ENCODE results near the gene CSNK1D. TPM values are rescaled to one million over a fixed set of nuclear protein-coding genes. Genes with fewer than 3 reads are reported as not detected.
"Not testable (repeated sequence)": the region's sequence is repeated elsewhere in the genome, so short reads cannot be mapped to it uniquely, and the experiment has no call there.

The CSNK1D gene
- total RNA-seq, 2 donors from 2014 or later, result 140 to 142 TPM

DNA sequence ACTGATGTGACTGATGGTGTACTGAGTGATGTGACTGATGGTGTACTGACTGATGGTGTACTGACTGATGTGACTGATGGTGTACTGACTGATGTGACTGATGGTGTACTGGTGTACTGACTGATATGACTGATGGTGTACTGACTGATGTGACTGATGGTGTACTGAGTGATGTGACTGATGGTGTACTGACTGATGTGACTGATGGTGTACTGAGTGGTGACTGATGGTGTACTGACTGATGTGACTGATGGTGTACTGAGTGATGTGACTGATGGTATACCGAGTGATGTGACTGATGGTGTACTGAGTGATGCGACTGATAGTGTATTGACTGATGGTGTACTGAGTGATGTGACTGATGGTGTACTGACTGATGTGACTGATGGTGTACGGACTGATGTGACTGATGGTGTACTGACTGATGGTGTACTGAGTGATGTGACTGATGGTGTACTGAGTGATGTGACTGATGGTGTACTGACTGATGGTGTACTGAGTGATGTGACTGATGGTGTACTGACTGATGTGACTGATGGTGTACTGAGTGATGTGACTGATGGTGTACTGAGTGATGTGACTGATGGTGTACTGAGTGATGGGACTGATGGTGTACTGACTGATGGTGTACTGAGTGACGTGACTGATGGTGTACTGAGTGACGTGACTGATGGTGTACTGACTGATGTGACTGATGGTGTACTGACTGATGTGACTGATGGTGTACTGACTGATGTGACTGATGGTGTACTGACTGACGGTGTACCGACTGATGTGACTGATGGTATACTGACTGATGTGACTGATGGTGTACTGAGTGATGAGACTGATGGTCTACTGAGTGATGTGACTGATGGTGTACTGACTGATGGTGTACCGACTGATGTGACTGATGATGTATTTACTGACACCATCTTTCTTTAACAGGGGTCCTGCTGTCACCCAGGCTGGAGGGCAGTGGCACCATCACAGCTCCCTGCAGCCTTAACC is 13.2 kb downstream of the CSNK1D start:
- not testable (repeated sequence) for H3K9me3 Mint-ChIP-seq; H3K27me3 Mint-ChIP-seq; H3K4me3 Mint-ChIP-seq; ATAC-seq (replicated peaks)
- peak overlapping the region; percentile 40 for H3K27ac Mint-ChIP-seq
- H3K4me1 Mint-ChIP-seq, result peaks cover 16% of the 10 kb centered on the region
- H3K36me3 Mint-ChIP-seq (ENCODE audit: low read depth), result peaks cover 100% of the 10 kb centered on the region

DNA sequence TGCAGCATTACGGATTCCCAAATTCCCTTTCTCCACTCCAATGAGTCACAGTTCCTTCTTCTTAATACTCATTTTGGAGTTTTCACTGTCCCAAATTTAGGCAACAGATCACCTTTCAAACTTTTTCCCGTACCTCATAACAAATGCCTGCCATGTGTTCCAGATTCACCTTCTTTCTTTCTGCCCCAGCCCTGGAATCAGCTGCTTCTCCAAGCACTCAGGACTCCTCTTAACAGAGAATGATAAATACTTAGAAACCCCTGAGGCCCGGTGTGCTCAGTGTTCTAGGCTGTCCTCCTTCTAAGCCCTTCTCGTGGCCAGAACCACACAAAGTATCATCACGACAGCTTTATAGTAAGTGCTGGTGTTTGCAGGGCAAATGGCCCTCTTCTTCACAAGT is 14.9 kb downstream of the CSNK1D start:
- ATAC-seq (replicated peaks), result no peak
- Mint-ChIP-seq H3K27me3 (no peaks in the 10 kb centered on the region), H3K36me3 (ENCODE audit: low read depth) (peaks cover 86% of the 10 kb centered on the region), H3K4me1 (peaks cover 16% of the 10 kb centered on the region), H3K4me3 (no peak overlapping the region), H3K9me3 (no peaks in the 10 kb centered on the region), H3K27ac (peak overlapping the region; percentile 40)

GRCh38 chr17:82257473-82257872 is 16.0 kb downstream of the CSNK1D start:
- peaks cover 16% of the 10 kb centered on the region for H3K4me1 Mint-ChIP-seq
- H3K36me3 Mint-ChIP-seq (ENCODE audit: low read depth), result peaks cover 85% of the 10 kb centered on the region
- H3K27me3 Mint-ChIP-seq, result no peaks in the 10 kb centered on the region
- H3K4me3 Mint-ChIP-seq, result peak overlapping the region; percentile 31
- no peaks in the 10 kb centered on the region for H3K9me3 Mint-ChIP-seq
- ATAC-seq (replicated peaks), result peak; percentile 99
- H3K27ac Mint-ChIP-seq, result peak overlapping the region; percentile 91

GRCh38 chr17:82256242-82256885 is 17.1 kb downstream of the CSNK1D start:
- Mint-ChIP-seq H3K27ac (peak overlapping the region; percentile 16), H3K4me3 (no peak overlapping the region), H3K9me3 (no peaks in the 10 kb centered on the region), H3K36me3 (ENCODE audit: low read depth) (peaks cover 85% of the 10 kb centered on the region), H3K4me1 (peaks cover 12% of the 10 kb centered on the region), H3K27me3 (no peaks in the 10 kb centered on the region)
- no peak for ATAC-seq (replicated peaks)

GRCh38 chr17:82255402-82255972 is 18.0 kb downstream of the CSNK1D start:
- H3K36me3 Mint-ChIP-seq (ENCODE audit: low read depth), result peaks cover 85% of the 10 kb centered on the region
- ATAC-seq (replicated peaks), result no peak
- peaks cover 12% of the 10 kb centered on the region for H3K4me1 Mint-ChIP-seq
- no peaks in the 10 kb centered on the region for H3K27me3 Mint-ChIP-seq
- H3K9me3 Mint-ChIP-seq, result no peaks in the 10 kb centered on the region
- H3K27ac Mint-ChIP-seq, result peak overlapping the region; percentile 16
- H3K4me3 Mint-ChIP-seq, result no peak overlapping the region

- H3K36me3 Mint-ChIP-seq (ENCODE audit: low read depth), result peaks cover 83% of the 10 kb centered on the region
- not testable (repeated sequence) for H3K4me3 Mint-ChIP-seq; H3K4me1 Mint-ChIP-seq; H3K27me3 Mint-ChIP-seq; ATAC-seq (replicated peaks); H3K9me3 Mint-ChIP-seq; H3K27ac Mint-ChIP-seq
These were observed 18.8 kb downstream of the CSNK1D start for GRCh38 chr17:82254746-82255145.

- not testable (repeated sequence) for H3K9me3 Mint-ChIP-seq; H3K4me3 Mint-ChIP-seq; H3K27me3 Mint-ChIP-seq; ATAC-seq (replicated peaks); H3K4me1 Mint-ChIP-seq; H3K27ac Mint-ChIP-seq
- peaks cover 81% of the 10 kb centered on the region for H3K36me3 Mint-ChIP-seq (ENCODE audit: low read depth)
These were observed 19.4 kb downstream of the CSNK1D start for GRCh38 chr17:82254096-82254495.

- peaks cover 81% of the 10 kb centered on the region for H3K36me3 Mint-ChIP-seq (ENCODE audit: low read depth)
- H3K9me3 Mint-ChIP-seq, result no peaks in the 10 kb centered on the region
- no peak overlapping the region for H3K4me3 Mint-ChIP-seq
- H3K4me1 Mint-ChIP-seq, result peaks cover 8% of the 10 kb centered on the region
- H3K27me3 Mint-ChIP-seq, result no peaks in the 10 kb centered on the region
- no peak for ATAC-seq (replicated peaks)
- H3K27ac Mint-ChIP-seq, result no peak overlapping the region
These were observed 20.3 kb downstream of the CSNK1D start for GRCh38 chr17:82253179-82253544.

DNA sequence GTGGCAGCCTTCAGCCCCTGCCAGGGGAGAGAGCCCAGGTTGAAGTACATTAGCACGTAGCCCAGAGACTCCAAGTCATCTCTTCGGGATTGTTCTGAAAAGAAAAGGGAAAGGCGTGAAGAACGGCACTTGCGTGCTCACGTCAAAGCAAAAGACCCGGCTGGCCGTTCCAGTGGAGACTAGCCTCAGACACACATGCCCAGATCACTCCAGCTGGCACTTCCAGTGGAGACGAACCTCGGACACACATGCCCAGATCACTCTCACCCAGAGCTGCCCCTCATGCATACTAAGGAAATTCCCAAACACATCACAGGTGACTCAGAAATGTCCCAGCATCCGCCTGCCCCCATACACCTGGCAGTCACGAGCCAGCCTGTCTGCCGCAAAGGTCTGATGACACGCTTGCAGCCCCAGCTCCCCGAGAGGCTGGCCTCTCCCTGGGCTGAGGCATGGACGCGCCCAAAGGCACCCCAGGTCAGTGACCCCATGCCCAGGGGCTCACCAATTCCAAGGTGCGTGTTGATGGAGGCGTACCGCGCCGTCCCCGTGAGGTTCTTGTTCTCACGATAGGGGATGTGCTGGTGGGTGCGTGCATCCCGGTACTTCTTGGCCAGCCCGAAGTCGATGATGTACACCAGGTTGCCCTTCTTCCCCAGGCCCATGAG is 20.9 kb downstream of the CSNK1D start:
- Mint-ChIP-seq H3K4me3 (no peak overlapping the region), H3K36me3 (ENCODE audit: low read depth) (peaks cover 81% of the 10 kb centered on the region), H3K27ac (peak overlapping the region; percentile 66), H3K4me1 (peaks cover 12% of the 10 kb centered on the region), H3K27me3 (no peaks in the 10 kb centered on the region), H3K9me3 (no peaks in the 10 kb centered on the region)
- ATAC-seq (replicated peaks), result no peak

GRCh38 chr17:82250868-82251500 is 22.5 kb downstream of the CSNK1D start:
- no peaks in the 10 kb centered on the region for H3K9me3 Mint-ChIP-seq
- peak overlapping the region; percentile 38 for H3K27ac Mint-ChIP-seq
- no peaks in the 10 kb centered on the region for H3K27me3 Mint-ChIP-seq
- H3K4me3 Mint-ChIP-seq, result no peak overlapping the region
- peaks cover 81% of the 10 kb centered on the region for H3K36me3 Mint-ChIP-seq (ENCODE audit: low read depth)
- ATAC-seq (replicated peaks), result no peak
- peaks cover 7% of the 10 kb centered on the region for H3K4me1 Mint-ChIP-seq

- no peaks in the 10 kb centered on the region for H3K9me3 Mint-ChIP-seq
- H3K4me1 Mint-ChIP-seq, result peaks cover 7% of the 10 kb centered on the region
- no peak overlapping the region for H3K27ac Mint-ChIP-seq
- no peak for ATAC-seq (replicated peaks)
- H3K27me3 Mint-ChIP-seq, result no peaks in the 10 kb centered on the region
- H3K4me3 Mint-ChIP-seq, result no peak overlapping the region
- peaks cover 81% of the 10 kb centered on the region for H3K36me3 Mint-ChIP-seq (ENCODE audit: low read depth)
These were observed 23.5 kb downstream of the CSNK1D start for GRCh38 chr17:82249896-82250581.

DNA sequence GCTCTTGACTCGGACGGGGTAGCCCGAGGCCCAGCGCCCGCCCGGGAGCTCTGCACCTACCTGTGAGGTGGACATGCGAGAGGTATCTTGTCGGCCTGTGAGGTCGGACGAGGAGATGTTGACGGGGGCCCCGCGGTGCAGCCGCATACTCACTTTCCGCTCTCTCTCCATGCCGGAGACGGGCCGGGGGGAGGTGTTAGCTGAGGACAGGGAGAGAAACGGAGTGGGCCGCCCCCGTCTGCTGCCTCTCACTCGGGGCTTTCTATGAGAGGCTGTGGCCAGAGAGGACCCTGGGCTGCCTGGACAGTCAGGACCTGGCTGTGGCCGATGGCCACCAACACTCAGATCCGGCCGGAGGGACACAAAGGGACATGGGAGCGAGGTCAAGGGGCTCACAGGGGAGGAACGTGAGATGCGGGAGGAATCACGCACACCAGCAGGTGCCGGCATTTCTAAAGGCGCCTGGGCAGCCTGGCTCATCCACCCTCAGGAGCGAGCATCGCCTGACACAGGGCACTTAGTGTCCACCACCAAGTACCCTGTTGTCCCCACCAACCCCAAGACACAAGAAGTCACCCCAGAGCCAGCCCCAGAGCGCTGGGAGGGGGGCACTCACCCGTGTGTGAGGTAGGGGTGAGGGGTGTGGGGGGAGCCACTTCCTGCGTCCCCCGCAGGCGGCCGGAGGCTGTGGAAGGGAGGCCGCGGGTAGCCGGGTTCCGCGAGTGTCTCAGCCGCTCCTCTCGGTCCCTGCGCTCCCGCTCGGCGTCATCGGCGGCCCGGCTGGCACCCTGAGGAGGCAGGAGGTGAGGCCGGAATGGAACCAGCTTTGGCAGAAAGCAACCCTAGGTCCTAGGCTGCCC is 24.5 kb downstream of the CSNK1D start:
- Mint-ChIP-seq H3K9me3 (no peaks in the 10 kb centered on the region), H3K36me3 (ENCODE audit: low read depth) (peaks cover 91% of the 10 kb centered on the region), H3K27ac (peak overlapping the region; percentile 38), H3K4me1 (peaks cover 15% of the 10 kb centered on the region), H3K4me3 (no peak overlapping the region), H3K27me3 (no peaks in the 10 kb centered on the region)
- ATAC-seq (replicated peaks), result no peak
